Medulla oblongata (tissue), 1 donor: ENCODE data around the gene SIGLEC15.
"Not testable (repeated sequence)": the region's sequence is repeated elsewhere in the genome, so short reads cannot be mapped to it uniquely, and the experiment has no call there.

ENCODE experiments used
- DNase-seq: peaks from one replicate; pipeline ENCODE4 v3.0.0-alpha.2; 2015; ENCODE audit errors: extremely low spot score

SIGLEC15 gene

DNA sequence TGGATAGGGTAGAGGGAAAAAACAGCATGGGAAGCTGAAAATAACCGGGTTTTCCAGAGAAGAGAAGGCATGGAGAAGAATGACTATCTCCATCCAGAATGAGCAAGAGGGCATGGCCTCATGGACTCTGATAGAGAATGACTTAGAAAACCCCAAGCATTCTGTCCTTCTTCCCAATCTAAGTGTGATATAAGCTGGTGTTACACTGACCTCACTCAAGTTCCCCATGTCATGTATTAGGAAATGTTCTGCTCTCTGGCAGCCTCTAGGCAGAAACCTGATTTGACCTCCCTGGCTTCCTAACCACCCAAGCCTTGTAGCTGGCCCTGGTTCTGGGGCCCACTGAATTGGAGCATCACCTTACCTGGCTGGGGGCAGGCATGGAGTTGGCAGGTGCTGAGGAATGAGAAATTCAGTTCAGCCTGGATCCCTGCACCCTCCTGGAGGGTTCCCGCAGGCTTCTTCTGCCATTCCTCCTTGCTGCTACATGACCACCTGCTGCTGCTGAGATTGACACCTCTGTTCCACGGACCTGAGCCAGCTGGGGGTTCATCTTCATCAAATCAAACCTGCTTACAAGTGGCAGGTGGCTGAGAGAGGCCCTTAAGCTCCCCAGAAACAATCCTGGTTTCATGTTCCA is 5.2 kb upstream of the SIGLEC15 start:
- DNase-seq = no peak

DNA sequence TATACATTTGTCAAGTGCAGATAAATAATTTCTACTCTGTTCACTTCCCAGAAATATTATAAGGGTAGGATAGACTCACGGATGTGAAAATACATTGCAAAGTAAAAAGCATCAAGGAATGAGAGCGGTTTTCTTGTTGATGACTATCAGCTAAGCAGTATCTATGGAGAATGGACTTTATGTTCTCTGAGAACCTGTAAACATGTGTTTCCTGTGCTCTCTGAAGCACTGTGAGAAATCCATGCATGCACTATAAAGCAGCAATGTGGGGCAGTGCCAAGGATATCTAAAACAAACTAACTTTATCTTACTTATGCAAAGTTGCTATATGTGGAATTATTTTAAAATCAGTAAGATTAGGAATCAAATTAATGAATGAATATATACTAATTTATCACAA is 4.4 kb upstream of the SIGLEC15 start:
- no peak for DNase-seq

DNA sequence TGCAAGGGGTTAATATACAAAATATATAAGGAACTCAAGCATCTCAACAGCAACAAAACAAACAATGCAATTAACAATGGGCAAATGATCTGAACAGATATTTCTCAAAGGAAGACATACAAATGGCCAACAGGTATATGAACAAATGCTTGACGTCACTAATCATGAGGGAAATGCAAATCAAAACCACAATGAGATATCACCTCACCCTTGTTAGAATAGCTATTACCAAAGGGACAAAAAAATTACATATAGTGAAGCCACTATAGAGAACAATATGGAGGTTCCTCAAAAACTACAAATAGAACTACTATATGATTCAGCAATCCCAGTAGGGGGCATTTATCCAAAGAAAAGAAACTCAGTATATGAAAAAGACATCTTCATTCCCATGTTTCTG is 3.8 kb upstream of the SIGLEC15 start:
- DNase-seq = no peak

GRCh38 chr18:45826084-45826483 is 609 bp downstream of the SIGLEC15 start:
- DNase-seq = no peak

DNA sequence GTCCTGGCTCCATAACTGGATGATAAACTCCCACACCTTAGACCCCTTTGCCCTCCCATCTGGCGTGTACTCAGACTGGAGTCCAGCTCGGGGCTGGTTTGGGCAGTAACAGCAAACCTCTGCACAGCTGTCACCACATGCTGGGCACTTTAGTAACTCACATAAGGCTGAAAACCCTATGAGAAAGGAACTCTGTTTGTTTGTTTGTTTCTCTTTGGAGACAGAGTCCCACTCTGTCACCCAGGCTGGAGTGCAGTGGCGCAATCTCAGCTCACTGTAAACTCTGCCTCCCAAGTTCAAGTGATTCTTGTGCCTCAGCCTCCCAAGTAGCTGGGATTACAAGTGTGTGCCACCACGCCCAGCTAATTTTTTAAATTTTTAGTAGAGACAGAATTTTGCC is 1.2 kb downstream of the SIGLEC15 start:
- not testable (repeated sequence) for DNase-seq

DNA sequence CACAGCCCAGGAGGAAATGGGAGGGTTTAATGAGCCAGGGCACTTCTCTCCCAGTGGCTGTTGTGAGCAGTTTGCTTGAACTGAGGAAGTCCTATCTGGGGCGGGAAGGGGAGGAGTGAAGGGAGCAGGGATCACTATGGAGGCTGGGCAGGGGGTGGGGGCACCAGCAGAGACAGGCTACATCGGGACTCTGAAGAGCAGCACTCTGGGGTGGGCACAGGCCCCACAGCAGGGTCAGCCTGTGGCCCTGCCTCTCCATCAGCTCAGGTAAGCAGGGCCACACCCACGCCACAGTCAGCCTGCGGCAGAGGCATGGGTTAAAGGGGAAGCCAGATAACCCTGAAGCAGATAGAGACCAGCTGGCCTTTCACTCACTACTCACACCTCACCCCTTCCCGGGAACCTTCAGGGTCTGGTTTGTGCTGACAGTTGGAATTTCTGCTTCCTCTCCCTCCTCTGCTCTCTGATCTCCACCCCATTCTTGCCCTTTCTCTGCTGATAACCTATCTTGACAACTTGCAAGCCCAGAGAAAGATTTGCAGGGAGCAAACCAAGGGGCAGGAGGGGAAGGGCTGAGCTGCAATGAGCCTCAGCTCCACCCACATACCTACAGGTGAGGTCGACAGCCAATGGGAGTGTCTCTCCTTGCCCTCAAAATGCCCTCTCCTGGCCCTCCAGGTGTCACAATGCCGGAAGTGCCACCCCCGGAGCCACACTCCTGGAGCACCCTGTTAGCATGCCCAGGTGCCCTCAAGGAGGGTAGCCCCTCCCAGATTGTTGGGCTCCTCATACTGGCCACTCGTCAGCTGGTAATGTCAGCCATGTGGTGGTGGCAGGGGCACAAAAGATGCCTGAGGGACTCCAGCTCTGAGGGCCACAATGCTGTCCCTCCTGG is 3.7 kb downstream of the SIGLEC15 start:
- no peak for DNase-seq

DNA sequence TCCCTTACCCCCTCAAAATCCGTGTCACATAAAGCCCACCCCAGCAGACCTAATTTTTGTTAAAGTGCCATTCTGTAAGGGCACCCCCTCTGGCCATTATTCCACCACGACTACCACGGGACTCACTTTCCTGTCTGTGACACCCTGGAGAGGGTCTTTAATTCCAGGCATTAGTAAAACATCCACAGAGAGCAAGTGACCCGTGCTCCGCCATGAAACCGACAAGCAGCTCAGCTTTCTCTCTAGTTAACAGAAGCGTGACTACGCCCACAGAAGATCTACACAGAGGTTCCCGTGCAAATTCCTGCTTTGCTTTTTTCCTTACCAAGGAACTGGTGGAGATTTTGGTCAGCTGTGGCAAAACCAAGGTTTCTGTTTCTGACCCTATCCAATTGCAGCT is 4.4 kb downstream of the SIGLEC15 start:
- no peak for DNase-seq

GRCh38 chr18:45830917-45831316 is 5.4 kb downstream of the SIGLEC15 start:
- DNase-seq = no peak

- DNase-seq = no peak
Observed at GRCh38 chr18:45833846-45834245, 8.4 kb downstream of the SIGLEC15 start.

DNA sequence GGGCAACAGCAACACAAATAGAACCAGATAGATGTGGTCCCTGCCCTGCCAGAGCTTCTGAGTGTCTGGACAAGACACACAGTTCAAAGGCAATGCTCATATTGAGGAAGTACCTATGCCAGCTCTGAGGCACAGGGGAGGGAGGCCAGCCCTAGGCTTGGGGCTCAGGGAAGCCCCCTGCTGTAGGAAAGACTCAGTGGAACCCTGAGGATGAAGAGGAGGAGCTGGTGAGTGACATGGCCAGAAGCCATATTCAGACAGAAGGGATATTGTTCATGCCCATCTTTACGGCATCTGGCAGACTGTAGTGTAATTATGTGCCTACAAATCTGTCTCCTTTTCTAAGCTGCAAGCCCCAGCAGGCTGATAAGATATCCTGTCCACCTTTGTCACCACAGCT is 8.8 kb downstream of the SIGLEC15 start:
- no peak for DNase-seq

DNA sequence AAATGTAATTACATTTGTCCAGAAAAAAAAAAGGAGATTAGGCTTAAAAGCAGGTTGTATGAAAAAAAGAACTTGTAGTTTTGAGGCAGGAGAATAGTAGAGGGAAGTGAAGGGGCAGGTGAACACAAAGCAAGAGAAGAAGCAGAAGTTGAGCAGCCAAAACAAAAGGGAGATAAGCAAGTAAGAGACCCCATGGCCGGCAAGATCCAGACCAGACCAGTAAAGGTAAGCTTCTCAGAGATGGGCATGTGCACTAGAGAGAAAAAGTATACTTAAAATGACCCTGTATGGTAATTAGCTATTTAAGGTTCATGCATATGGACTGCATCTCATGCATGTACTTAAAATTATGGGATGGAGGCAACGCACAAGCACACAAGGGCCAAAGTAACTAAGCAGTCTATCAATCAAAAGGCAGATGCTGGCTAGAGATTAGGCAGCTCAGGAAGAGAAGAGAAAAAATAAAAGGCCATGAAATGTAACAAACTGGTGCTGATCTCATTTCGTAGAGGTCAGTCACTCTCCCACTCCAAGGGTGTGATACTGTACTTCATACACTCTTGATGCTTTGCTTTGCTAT is 9.7 kb downstream of the SIGLEC15 start:
- DNase-seq = no peak

DNA sequence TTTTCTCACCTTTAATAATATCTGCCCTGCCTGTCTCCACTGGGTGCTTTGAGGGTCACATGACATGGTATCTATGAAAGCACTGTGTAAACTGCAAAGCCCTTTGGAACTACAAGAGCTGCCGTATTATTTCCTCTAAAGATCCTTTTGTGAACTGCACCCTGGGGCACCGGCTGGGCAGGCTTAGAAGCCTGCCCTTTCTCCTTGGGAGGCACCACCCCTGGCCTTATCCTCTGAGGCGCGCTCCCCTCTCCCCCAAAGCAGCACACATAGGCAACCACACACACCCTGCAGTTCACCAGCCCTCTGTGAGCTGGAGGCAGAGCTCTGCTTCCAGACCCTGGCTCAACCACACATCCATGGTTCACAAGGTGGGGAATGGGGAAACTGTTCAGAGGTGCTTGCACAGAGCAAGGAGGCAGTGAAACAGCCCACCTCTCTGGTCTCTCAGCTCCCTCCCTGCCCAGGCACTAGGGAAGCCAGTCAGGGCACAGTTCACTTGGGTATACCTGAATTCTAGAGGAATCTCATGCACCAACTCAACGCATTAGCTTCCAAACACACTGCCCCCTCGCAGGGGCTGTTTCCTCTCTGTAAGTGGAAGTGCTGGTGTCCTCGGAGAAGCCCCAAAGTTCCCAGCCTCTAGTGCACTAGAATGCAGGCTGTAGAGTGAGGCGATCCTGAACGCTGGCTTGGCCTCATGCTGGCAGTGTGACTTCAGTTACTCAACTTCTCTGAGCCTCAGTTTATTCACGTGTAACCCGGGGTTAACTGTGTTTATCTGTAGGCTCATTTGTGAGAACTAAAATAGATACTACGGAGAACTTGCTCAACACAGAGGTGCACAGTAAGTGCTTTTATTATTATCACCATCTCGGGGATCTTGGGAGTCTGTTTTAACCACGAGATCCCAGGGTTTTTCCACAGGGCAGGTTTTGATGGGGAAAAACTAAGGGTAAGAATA is 11.0 kb downstream of the SIGLEC15 start:
- no peak for DNase-seq

- DNase-seq = no peak
Observed at GRCh38 chr18:45837283-45838070, 12.0 kb downstream of the SIGLEC15 start.

DNA sequence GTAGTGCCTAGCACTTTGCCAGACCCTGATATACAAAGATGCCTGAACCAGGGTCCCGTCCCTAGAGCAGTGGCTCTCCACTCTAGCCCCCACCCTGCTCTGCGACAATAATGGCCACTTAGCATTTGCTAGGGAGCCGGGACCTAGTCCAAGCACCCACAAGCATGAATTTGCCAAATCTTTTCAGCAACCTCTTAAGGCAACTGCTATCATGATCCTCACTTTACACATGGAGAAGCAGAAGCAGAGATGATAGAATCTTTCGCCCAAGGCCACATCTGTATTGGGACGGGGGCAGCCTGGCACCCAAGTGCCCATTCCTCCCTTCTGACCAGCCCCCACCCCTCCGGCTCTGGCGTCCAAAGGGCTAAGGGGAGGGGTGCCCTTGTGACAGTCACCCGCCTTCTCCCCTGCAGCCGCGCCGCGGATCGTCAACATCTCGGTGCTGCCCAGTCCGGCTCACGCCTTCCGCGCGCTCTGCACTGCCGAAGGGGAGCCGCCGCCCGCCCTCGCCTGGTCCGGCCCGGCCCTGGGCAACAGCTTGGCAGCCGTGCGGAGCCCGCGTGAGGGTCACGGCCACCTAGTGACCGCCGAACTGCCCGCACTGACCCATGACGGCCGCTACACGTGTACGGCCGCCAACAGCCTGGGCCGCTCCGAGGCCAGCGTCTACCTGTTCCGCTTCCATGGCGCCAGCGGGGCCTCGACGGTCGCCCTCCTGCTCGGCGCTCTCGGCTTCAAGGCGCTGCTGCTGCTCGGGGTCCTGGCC is 13.0 kb downstream of the SIGLEC15 start:
- DNase-seq = peak; percentile 13

DNA sequence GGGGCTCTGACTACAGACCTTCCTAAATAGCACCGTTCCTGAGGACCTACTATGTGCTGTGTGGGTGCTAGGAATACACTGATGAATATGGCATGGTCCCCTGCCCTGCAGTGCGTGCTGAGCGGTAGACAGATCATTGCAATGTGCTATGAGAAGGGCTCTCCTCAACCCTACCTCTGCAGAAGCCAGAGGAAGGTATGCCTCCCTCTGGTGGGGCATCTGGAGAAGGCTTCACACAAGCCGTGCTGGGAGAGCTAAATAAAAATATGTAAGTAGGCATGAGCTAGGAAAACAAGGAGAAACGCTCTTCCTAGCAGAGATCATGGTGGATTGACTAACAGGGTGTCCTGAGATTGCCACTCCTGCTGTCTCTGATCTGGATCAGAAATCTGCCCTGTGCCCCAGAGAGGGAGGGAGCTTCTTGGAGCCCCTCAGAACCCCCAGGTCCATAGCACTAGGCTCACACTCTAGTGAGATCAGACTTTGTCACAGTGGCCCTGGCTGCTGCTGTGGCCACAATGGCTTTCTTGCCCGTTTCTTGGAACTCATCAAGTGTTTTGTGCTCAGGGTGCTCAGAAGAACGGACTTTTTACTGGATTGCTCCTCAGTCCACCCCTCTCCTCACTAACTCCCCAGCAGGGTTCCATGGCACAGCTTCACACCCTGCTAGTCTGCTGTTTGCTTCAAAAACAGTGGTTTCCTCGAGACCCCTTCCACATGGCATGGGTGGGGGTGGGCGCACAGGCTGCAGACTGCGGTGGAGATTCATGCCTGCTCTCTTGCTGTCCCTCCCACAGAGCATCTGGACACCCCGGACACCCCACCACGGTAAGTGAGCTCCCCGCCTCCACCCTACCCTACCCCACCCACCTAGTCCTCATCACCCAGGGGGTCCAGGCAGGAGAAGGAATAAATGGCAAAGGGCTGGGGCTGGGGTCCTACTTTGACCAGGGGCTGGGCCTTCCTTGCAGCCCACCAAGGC is 14.2 kb downstream of the SIGLEC15 start:
- DNase-seq = peak; percentile 16

DNA sequence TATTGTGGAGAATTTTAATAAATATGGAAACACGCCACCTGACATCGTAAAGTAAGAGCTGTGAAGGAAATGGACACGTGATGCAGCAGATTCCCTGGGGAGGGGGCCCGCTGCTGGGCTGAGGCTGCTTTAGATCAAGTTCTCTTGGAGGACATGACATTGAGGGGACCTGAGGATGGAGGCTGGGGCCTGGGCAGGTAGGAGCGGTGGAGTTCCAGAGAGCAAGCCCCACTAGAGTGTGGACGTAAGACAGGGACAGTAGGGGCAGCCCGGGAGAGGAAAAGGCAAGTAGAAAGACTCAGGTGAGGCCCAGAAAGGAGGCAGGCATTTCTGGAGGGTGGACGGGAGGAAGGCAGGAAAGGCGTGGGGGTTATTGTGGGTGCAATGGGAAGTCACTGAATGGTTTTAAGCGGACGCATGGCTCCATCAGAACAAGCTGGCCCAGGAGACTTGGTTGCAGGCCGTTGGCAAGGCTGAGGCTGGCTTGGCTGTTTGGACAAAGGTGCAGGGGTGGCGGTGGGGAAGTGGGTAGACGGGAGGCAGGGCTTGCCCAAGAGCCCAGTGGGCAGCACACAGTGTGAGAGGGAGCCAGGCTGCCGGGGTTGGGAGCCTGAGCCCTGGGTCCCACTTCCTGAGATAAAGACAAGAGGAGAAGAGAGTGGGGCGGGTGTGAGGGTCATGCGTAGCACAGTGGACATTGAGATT is 15.7 kb downstream of the SIGLEC15 start:
- no peak for DNase-seq

GRCh38 chr18:45841765-45842442 is 16.4 kb downstream of the SIGLEC15 start:
- no peak for DNase-seq

DNA sequence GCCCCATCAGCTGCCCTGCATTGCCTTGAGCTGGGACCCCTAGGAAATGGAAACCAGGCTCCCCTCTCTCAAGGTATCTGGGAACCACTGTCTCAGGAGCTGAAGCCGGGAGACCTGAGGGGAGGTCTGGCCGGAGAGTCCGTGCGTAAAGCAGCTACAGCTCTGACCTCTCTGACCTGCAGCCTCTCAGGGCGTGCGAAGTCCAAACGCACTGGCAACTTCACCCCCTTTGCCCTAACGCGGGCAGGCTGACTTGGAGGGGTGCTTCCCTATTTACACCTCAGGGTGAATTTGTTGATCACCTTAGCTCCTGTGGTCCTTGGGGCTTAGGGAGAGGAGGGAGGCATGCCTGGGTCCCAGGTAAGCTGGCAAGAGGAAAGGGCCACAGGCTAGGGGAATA is 17.5 kb downstream of the SIGLEC15 start:
- no peak for DNase-seq
